ENCODE measurements around the gene RAB3GAP1.

The RAB3GAP1 gene

GRCh38 chr2:135150725-135151124 lies 98.6 kb downstream of the RAB3GAP1 start:
- Histone ChIP-seq H3K4me2 (no peak overlapping the region), H4K20me1 (ENCODE audit: insufficient read depth) (no peaks in the 10 kb centered on the region), H3K4me3 (IDR thresholded peaks at IDR 0.05; ENCODE audit: insufficient read depth, low read depth, low read length) (no peak overlapping the region), H3K36me3 (ENCODE audit: insufficient read depth) (peaks cover 6% of the 10 kb centered on the region; the same call in 1 of the 2 replicates), H2AFZ (ENCODE audit: low read depth) (no peak overlapping the region), H3K9ac (no peak overlapping the region), H3K4me1 (ENCODE audit: low read depth, poor library complexity, severe bottlenecking) (peaks cover 4% of the 10 kb centered on the region), H3K27me3 (ENCODE audit: insufficient read depth, low read depth) (no peaks in the 10 kb centered on the region), H3K27ac (no peak overlapping the region), H3K79me2 (ENCODE audit: insufficient read depth, low read depth) (no peaks in the 10 kb centered on the region)
- TF ChIP-seq, protein P1, sequence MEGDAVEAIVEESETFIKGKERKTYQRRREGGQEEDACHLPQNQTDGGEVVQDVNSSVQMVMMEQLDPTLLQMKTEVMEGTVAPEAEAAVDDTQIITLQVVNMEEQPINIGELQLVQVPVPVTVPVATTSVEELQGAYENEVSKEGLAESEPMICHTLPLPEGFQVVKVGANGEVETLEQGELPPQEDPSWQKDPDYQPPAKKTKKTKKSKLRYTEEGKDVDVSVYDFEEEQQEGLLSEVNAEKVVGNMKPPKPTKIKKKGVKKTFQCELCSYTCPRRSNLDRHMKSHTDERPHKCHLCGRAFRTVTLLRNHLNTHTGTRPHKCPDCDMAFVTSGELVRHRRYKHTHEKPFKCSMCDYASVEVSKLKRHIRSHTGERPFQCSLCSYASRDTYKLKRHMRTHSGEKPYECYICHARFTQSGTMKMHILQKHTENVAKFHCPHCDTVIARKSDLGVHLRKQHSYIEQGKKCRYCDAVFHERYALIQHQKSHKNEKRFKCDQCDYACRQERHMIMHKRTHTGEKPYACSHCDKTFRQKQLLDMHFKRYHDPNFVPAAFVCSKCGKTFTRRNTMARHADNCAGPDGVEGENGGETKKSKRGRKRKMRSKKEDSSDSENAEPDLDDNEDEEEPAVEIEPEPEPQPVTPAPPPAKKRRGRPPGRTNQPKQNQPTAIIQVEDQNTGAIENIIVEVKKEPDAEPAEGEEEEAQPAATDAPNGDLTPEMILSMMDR (conservative IDR thresholded peaks at IDR 0.05; ENCODE audit: low read depth, low read length) = no peak

- Histone ChIP-seq H2AFZ (ENCODE audit: low read depth) (no peak overlapping the region), H3K4me3 (IDR thresholded peaks at IDR 0.05; ENCODE audit: insufficient read depth, low read depth, low read length) (no peak overlapping the region), H4K20me1 (ENCODE audit: insufficient read depth) (no peaks in the 10 kb centered on the region), H3K36me3 (ENCODE audit: insufficient read depth) (peaks cover 6% of the 10 kb centered on the region; the same call in 1 of the 2 replicates), H3K4me2 (no peak overlapping the region), H3K4me1 (ENCODE audit: low read depth, poor library complexity, severe bottlenecking) (peaks cover 4% of the 10 kb centered on the region), H3K79me2 (ENCODE audit: insufficient read depth, low read depth) (no peaks in the 10 kb centered on the region), H3K9ac (no peak overlapping the region), H3K27ac (no peak overlapping the region), H3K27me3 (ENCODE audit: insufficient read depth, low read depth) (no peaks in the 10 kb centered on the region)
- TF ChIP-seq, protein P1 (conservative IDR thresholded peaks at IDR 0.05; ENCODE audit: low read depth, low read length) = no peak
Measured at GRCh38 chr2:135151615-135152014, 99.5 kb downstream of the RAB3GAP1 start.

DNA sequence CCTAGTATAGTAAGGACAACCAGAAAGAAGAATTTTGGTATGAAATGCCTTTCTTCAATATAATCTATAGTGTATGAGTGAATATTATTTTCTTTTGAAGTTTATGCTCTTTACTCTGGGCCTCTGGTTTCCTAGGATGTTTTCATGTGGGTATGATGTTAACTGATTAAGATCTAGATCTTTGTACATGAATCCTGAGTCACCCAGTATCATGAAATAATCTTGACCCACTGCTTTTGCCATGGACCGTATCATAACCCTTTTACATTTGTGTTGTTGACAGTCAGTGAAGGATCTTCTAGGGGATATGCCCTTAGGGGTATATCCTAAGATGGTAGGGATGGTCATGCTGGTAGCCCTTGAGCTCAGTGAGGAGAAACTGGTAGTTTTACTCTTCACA lies 100.3 kb downstream of the RAB3GAP1 start:
- Histone ChIP-seq H4K20me1 (ENCODE audit: insufficient read depth) (no peaks in the 10 kb centered on the region), H3K9ac (no peak overlapping the region), H3K79me2 (ENCODE audit: insufficient read depth, low read depth) (no peaks in the 10 kb centered on the region), H3K4me1 (ENCODE audit: low read depth, poor library complexity, severe bottlenecking) (peaks cover 4% of the 10 kb centered on the region), H3K4me2 (no peak overlapping the region), H3K36me3 (ENCODE audit: insufficient read depth) (peaks cover 6% of the 10 kb centered on the region; the same call in 1 of the 2 replicates), H3K27me3 (ENCODE audit: insufficient read depth, low read depth) (no peaks in the 10 kb centered on the region), H3K27ac (no peak overlapping the region), H3K4me3 (IDR thresholded peaks at IDR 0.05; ENCODE audit: insufficient read depth, low read depth, low read length) (no peak overlapping the region), H2AFZ (ENCODE audit: low read depth) (no peak overlapping the region)
- TF ChIP-seq, protein P1 (conservative IDR thresholded peaks at IDR 0.05; ENCODE audit: low read depth, low read length) = no peak

GRCh38 chr2:135154962-135155361 lies 102.9 kb downstream of the RAB3GAP1 start:
- Histone ChIP-seq H3K36me3 (ENCODE audit: insufficient read depth) (peaks cover 6% of the 10 kb centered on the region; the same call in 1 of the 2 replicates), H3K4me3 (IDR thresholded peaks at IDR 0.05; ENCODE audit: insufficient read depth, low read depth, low read length) (no peak overlapping the region), H3K79me2 (ENCODE audit: insufficient read depth, low read depth) (no peaks in the 10 kb centered on the region), H3K9ac (no peak overlapping the region), H2AFZ (ENCODE audit: low read depth) (no peak overlapping the region), H4K20me1 (ENCODE audit: insufficient read depth) (no peaks in the 10 kb centered on the region), H3K4me2 (no peak overlapping the region), H3K27ac (no peak overlapping the region), H3K27me3 (ENCODE audit: insufficient read depth, low read depth) (no peaks in the 10 kb centered on the region), H3K4me1 (ENCODE audit: low read depth, poor library complexity, severe bottlenecking) (peaks cover 4% of the 10 kb centered on the region)
- TF ChIP-seq, protein P1 (conservative IDR thresholded peaks at IDR 0.05; ENCODE audit: low read depth, low read length) = no peak
